ENCODE data around the gene C3.

Gene C3

GRCh38 chr19:6730153-6730804 lies 9.8 kb upstream of the C3 start:
- no peak for DNase-seq

DNA sequence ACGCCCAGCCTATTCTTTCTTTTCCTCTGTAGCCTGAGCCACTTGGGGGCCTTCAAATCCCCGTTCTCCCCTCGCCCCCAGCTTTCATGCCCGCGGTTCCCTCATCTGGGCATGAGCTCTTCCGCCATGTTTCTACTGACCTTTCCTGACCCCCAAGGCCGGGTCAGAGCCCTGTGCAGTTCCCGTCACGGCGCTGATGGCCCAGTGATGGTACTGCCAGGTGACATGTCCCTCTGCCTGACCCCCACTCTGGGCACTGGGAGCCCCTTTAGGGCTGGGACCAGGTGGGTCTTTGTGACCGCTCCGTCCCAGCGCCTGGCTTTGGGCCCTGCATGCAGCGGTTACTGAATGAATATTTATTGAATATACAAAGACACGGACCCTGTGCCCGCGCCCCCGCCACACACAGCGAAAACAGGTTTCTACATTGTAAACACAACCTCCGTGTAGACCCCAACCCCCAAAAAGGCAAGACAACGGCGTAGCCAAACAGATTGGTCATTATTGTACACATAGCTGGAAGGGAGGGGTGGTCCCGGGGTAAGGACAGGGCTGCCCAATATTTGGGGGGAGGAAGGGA lies 9.2 kb upstream of the C3 start:
- no peak for DNase-seq

DNA sequence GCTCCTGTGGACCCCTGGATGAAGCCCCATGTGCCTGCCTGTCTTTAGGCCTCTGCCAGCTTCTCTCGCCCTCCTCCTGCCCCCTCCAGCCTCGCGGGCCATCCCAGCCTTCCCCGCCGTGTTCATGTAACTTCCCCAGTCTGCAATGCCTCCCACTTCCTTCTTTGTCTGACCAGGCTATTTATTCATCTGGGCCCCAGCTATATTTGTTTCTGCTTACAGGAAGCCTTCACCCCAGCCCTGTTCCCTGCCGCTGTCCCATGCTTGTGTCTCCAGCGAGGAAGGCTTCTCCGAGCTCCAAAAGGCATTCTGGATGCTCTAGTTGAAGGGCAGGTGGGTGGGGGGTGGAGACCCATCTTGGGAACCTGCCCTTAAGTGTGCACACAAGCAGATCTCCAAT lies 7.9 kb upstream of the C3 start:
- DNase-seq: no peak

DNA sequence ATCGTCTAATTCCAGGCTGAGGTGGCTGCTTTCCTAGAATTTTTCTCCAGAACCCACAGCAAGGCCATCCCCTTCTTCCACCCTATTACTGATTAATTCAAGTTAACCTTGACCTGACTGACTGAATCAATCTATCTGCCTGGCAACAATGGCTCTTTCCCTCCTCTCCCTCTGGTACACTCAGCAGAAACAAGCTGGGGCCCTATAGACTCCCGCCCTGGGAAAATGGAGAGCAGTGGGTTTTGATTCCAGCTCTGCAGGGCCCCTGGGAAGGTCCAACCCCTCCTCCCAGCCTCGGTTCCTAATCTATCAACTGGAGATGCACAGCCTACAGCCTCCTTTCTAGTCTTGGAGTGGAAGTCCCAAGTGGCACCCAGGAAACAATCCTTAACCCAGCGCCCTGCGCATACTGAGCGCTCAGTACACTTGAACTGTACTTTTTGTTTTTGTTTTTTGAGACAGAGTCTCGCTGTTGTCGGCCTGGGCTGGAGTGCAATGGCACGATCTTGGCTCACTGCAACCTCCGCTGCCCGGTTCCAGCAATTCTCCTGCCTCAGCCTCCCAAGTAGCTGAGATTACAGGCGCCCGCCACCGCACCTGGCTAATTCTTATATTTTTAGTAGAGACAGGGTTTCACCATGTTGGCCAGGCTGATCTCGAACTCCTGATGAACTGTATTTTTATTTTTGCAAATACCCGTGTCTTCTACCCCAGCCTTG lies 5.2 kb upstream of the C3 start:
- DNase-seq: no peak

- no peak for DNase-seq
Measured at GRCh38 chr19:6724631-6725492, 4.4 kb upstream of the C3 start.

DNA sequence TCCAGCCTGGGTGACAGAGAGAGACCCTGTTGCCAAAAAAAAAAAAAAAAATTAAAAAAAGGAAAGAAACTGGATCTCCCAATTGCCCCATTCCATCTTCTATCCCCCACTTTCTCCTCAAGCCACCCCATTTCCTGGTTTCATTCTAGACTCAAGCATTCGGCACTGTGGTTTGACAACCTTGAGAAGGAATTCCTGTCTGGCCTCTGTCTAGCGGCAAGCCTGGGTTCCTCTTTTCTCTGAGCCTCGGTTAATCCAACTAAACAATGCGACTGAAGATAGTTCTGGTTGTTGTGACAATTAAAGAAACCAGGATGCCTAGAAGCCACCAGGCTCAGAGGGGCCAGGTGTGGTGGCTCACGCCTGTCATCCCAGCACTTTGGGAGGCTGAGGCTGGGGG lies 3.3 kb upstream of the C3 start:
- no peak for DNase-seq

DNA sequence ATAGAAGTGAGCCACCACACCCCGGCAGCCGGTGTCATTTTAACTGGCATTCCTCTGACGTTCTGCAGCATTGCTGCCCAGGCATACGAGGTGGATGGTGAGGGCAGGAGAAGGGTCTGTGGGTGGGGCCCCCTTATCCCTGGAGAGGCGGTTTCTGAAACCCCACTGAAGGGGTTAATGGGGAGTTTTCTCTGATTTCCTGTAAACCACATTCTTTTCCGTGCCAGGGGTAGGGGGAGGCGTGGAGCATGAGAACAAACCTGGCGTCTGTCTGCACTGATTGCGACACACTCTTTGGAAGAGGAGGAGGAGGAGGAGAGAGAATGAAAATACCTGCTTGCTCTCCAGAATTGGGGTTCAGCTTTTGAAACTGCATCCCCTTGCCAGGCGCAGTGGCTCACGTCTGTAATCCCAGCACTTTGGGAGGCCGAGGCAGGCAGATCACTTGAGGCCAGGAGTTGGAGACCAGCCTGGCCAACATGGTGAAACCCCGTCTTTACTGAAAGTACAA lies 2.7 kb upstream of the C3 start:
- DNase-seq: no peak

DNA sequence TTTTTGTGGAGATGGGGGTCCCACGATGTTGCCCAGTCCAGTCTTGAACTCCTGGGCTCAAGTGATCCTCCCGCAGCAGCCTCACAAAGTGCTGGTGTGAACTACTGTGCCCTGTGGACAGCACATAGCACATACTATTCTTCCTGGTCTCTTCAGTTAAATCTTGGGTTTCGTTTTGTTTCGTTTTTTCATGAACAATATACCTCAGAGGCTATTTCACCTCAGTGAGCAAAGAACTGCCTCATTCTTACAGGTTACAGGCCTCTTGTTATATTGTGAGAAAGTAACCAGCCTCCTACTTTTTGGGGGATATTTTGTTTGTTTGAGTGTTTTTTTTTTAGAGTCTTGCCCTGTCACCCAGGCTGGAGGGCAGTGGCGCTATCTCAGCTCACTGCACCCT lies 1.3 kb upstream of the C3 start:
- no peak for DNase-seq

GRCh38 chr19:6721138-6721474 lies 656 bp upstream of the C3 start:
- DNase-seq: no peak

GRCh38 chr19:6719992-6720368 lies 470 bp downstream of the C3 start:
- no peak for DNase-seq

GRCh38 chr19:6719540-6719861 lies 949 bp downstream of the C3 start:
- DNase-seq: no peak

DNA sequence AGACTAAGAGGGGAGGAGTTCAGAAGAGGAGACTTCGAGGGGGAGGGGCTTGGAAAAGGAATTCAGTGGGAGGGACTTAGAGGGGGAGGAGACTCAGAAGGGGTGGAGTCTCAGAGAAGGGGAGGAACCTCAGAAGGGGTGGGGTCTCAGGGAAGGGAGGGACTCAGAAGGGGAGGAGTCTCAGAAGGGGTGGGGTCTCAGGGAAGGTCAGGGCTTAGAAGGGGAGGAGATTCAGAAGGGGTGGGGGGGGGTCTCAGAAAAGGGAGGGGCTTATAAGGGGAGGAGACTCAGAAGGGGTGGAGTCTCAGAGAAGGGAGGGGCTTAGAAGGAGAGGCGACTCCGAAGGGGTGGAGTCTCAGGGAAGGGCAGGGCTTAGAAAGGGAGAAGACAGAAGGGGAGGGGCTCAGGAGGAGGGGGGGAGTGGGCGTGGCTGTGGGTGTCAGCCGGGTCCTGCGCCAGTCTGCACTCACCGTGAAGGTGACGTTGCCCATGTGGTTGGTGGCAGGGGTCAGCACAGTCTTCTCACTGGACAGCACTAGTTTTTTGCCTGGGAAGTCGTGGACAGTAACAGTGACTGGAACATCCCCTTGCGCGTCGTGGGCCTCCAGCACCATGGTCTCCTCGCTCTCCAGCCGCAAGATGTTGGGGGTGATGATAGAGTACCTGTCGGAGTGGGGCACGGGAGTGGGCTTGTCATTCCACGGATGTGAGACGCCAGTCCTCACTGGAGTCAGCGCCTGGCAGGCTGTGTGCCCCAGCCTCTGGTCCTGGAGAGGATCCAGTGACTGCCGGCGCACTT lies 1.5 kb downstream of the C3 start:
- no peak for DNase-seq

DNA sequence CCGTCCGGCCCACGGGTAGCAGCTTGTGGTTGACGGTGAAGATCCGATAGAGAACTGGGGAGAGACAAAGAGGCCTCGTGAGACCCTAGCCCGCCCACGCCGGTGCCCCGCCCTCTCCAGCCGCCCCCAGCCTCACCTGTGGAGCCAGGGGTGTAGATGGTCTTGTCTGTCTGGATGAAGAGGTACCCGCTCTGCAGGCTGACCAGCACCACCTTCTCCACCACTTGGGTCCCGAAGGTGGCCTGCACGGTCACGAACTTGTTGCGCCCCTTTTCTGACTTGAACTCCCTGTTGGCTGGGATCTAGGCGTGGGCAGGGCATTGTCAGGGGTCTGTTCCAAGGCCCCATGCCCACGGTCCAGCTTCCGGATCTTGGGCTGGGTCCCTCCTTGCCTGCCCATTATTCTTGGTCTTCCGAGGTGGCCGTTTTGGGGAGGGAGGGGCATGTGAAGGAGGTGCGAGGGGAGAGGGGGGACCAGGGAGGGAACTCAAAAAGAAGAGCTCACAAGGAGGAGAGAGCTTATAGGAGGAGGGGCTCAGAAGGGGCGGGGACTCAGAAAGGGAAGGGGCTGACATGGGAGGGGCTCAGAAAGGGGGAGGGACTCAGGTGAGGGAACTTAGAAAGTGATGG lies 2.2 kb downstream of the C3 start:
- DNase-seq: no peak

GRCh38 chr19:6717441-6717971 lies 2.9 kb downstream of the C3 start:
- no peak for DNase-seq

- DNase-seq: no peak
Measured at GRCh38 chr19:6717036-6717435, 3.4 kb downstream of the C3 start.

DNA sequence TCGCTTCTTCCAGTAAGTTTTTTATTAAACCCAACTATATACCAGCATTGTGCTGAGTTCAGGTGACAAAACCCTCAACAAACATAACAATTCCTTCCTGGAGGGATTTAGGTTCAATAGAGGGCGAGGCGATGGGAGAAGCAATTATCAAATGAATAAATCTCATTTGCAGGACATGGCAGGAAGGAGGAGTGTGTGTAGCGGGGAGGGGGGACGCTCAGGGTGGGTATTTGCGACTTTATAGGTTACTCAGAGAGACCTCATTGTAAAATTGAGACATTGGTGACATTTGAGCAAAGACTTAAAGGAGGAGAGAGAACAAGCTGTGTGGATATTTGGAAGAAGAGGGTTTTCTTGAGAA lies 3.9 kb downstream of the C3 start:
- DNase-seq: no peak

DNA sequence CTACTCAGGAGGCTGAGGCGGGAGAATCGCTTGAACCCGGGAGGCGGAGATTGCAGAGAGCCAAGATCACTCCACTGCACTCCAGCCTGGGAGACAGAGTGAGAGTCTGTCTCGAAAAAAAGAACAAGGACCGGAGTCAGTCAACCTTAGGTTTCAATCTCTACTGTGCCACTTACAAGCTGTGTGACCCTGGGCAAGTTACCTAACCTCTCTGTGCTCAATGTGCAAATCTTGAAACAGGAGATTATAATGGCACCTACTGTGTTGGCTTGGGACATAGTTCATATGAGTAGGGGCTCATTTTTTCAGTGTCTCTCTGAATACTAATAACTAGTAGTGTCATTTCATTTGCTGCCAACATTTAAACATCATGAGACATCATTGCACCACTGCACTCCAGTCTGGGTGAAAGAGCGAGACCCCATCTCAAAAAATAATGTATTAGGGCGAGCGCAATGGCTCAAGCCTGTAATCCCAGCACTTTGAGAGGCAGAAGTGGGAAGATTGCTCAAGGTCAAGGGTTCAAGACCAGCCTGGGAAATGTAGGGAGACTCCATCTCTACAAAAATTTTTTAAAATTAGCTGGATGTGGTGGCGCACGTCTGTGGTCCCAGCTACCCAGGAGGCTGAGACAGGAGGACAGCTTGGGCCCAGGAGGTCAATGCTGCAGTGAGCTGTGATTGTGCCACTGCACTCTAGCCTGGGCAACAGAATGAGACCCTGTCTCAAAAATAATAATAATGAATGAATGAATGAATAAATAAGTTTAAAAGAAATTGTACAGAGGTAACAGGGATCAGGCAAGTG lies 5.5 kb downstream of the C3 start:
- no peak for DNase-seq

GRCh38 chr19:6713773-6714692 lies 6.4 kb downstream of the C3 start:
- DNase-seq: no peak

GRCh38 chr19:6712692-6713670 lies 7.5 kb downstream of the C3 start:
- no peak for DNase-seq

Measured in cerebellar nuclear complex (tissue), 1 donor.